Measurements from ENCODE around the gene MRPL52. TPM values are rescaled to one million over a fixed set of nuclear protein-coding genes. Genes with fewer than 3 reads are reported as not detected.

MRPL52 gene
- total RNA-seq, 1 experiment from 2014 or later, result 134 TPM

DNA sequence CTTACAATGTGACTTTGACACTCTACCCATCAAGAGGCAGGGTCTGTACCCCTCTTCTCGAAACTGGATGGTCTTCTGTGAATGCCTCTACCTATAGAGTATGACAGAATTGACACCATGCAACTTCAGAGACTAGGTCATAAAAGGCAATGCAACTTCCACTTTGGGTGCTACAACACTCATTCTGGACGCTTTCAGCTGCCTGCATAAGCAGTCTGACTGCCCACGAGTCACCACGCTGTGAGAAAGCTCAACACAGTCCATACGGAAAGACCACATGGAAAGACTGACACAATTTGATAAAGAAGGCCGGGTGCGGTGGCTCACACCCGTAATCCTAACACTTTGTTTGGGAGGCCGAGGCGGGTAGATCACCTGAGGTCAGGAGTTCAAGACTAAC is 29.3 kb upstream of the MRPL52 start:
- Histone ChIP-seq H3K36me3 (ENCODE audit: control insufficient read depth in 1 of 2, insufficient read depth in 2 of 2, low read length in 2 of 2) (no peaks in the 10 kb centered on the region), H3K9me3 (ENCODE audit: control insufficient read depth in 1 of 2, insufficient read depth in 1 of 2, low read depth in 1 of 2, low read length in 2 of 2) (no peaks in the 10 kb centered on the region), H3K27me3 (ENCODE audit: insufficient read depth, low read length) (no peaks in the 10 kb centered on the region), H3K4me1 (ENCODE audit: control insufficient read depth in 1 of 2, insufficient read depth in 2 of 2, low read length in 2 of 2) (no peaks in the 10 kb centered on the region), H3K79me2 (ENCODE audit: insufficient read depth, low read length) (no peaks in the 10 kb centered on the region), H3K9me2 (ENCODE audit: insufficient read depth) (no peaks in the 10 kb centered on the region), H3K4me2 (ENCODE audit: low read length) (no peak overlapping the region), H4K20me1 (ENCODE audit: insufficient read depth) (no peaks in the 10 kb centered on the region), H3K4me3 (replicated peaks in 1 of 2; ENCODE audit: low read depth in 1 of 2, low read length in 2 of 2) (no peak overlapping the region), H3K27ac (ENCODE audit: low read depth, low read length) (no peak overlapping the region), H2AFZ (ENCODE audit: low read depth, low read length, poor library complexity, severe bottlenecking) (no peak overlapping the region), H3K9ac (ENCODE audit: low read length) (no peak overlapping the region)
- intact Hi-C loops (cut with micrococcal nuclease), result no loop called here
- ChIA-PET RAD21 (ENCODE audit: low non-redundant PET in 1 of 2, low total read pairs in 2 of 2, uncharacterized antibody in 2 of 2, unreplicated experiment in 2 of 2) (no interaction called here), CTCF (no interaction called here), POLR2A (interaction anchor here (1.0 kb wide), 1 partner anchor 34 kb away, joined by 3 read pairs; the partner anchor contains the start of gene OXA1L)
- no peak for ATAC-seq
- BruUV-seq (replicated peaks), result no TSS peak
- no peak for DNase-seq (ENCODE audit: low read depth, low spot score)
- TF ChIP-seq EZH2 (IDR thresholded peaks at IDR 0.05), result no peak
- TF ChIP-seq, protein P1, sequence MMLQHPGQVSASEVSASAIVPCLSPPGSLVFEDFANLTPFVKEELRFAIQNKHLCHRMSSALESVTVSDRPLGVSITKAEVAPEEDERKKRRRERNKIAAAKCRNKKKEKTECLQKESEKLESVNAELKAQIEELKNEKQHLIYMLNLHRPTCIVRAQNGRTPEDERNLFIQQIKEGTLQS (IDR thresholded peaks at IDR 0.05), result no peak
- TF ChIP-seq EZH2phosphoT487 (IDR thresholded peaks at IDR 0.05; ENCODE audit: borderline replicate concordance), result no peak
- no peak for TF ChIP-seq SIN3A (IDR thresholded peaks at IDR 0.05; ENCODE audit: low read depth)
- TF ChIP-seq SP1 (IDR thresholded peaks at IDR 0.05; ENCODE audit: low read depth), result no peak
- no peak for TF ChIP-seq POLR2AphosphoS5 (IDR thresholded peaks at IDR 0.05; ENCODE audit: low read depth, low read length)
- no peak for TF ChIP-seq JUND (IDR thresholded peaks at IDR 0.05)
- no peak for TF ChIP-seq FOSL1 (IDR thresholded peaks at IDR 0.05; ENCODE audit: low read depth)

DNA sequence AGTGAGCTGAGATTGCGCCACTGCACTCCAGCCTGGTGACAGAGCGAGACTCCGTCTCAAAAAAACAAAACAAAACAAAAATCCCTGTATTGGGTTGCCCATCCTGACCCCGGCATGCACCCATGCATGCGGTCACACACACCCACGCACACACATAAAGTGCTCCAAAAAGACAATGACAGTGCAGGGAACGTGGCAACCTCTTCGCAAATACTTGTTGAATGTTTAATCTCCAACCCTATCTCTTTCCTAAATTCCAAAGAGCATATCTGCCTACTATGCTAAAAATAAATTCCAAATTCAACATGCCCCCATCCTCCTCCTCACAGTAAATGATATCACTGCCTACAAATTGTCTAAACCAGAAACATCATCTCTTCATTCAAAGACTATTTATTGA is 28.0 kb upstream of the MRPL52 start:
- no peak overlapping the region for H2AFZ ChIP-seq (ENCODE audit: low read depth, low read length, poor library complexity, severe bottlenecking)
- H3K79me2 ChIP-seq (ENCODE audit: insufficient read depth, low read length), result no peaks in the 10 kb centered on the region
- no peak overlapping the region for H3K4me2 ChIP-seq (ENCODE audit: low read length)
- no peaks in the 10 kb centered on the region for H3K4me1 ChIP-seq (ENCODE audit: control insufficient read depth in 1 of 2, insufficient read depth in 2 of 2, low read length in 2 of 2)
- no peaks in the 10 kb centered on the region for H3K36me3 ChIP-seq (ENCODE audit: control insufficient read depth in 1 of 2, insufficient read depth in 2 of 2, low read length in 2 of 2)
- H3K9ac ChIP-seq (ENCODE audit: low read length), result no peak overlapping the region
- DNase-seq (ENCODE audit: low read depth, low spot score) (no peak), ATAC-seq (no peak)
- H3K27ac ChIP-seq (ENCODE audit: low read depth, low read length), result no peak overlapping the region
- POLR2A ChIA-PET, result no interaction called here
- CTCF ChIA-PET, result no interaction called here
- no peaks in the 10 kb centered on the region for H3K9me2 ChIP-seq (ENCODE audit: insufficient read depth)
- H4K20me1 ChIP-seq (ENCODE audit: insufficient read depth), result no peaks in the 10 kb centered on the region
- no peaks in the 10 kb centered on the region for H3K27me3 ChIP-seq (ENCODE audit: insufficient read depth, low read length)
- no TSS peak for BruUV-seq (replicated peaks)
- H3K9me3 ChIP-seq (ENCODE audit: control insufficient read depth in 1 of 2, insufficient read depth in 1 of 2, low read depth in 1 of 2, low read length in 2 of 2), result no peaks in the 10 kb centered on the region
- H3K4me3 ChIP-seq (replicated peaks in 1 of 2; ENCODE audit: low read depth in 1 of 2, low read length in 2 of 2), result no peak overlapping the region
- intact Hi-C loops (cut with micrococcal nuclease), result no loop called here
- RAD21 ChIA-PET (ENCODE audit: low non-redundant PET in 1 of 2, low total read pairs in 2 of 2, uncharacterized antibody in 2 of 2, unreplicated experiment in 2 of 2), result no interaction called here
- TF ChIP-seq YY1 (IDR thresholded peaks at IDR 0.05; ENCODE audit: extremely low read depth, insufficient replicate concordance, low read depth, low read length) (no peak), TCF7L2 (IDR thresholded peaks at IDR 0.05; ENCODE audit: borderline replicate concordance, extremely low read depth, insufficient read depth, insufficient read length) (no peak), POLR2A (IDR thresholded peaks at IDR 0.05; ENCODE audit: borderline replicate concordance, extremely low read depth, insufficient read depth, insufficient read length) (no peak), ELF1 (IDR thresholded peaks at IDR 0.05; ENCODE audit: borderline replicate concordance, low read depth) (no peak), FOSL1 (IDR thresholded peaks at IDR 0.05; ENCODE audit: low read depth) (no peak)
- TF ChIP-seq, protein P2, sequence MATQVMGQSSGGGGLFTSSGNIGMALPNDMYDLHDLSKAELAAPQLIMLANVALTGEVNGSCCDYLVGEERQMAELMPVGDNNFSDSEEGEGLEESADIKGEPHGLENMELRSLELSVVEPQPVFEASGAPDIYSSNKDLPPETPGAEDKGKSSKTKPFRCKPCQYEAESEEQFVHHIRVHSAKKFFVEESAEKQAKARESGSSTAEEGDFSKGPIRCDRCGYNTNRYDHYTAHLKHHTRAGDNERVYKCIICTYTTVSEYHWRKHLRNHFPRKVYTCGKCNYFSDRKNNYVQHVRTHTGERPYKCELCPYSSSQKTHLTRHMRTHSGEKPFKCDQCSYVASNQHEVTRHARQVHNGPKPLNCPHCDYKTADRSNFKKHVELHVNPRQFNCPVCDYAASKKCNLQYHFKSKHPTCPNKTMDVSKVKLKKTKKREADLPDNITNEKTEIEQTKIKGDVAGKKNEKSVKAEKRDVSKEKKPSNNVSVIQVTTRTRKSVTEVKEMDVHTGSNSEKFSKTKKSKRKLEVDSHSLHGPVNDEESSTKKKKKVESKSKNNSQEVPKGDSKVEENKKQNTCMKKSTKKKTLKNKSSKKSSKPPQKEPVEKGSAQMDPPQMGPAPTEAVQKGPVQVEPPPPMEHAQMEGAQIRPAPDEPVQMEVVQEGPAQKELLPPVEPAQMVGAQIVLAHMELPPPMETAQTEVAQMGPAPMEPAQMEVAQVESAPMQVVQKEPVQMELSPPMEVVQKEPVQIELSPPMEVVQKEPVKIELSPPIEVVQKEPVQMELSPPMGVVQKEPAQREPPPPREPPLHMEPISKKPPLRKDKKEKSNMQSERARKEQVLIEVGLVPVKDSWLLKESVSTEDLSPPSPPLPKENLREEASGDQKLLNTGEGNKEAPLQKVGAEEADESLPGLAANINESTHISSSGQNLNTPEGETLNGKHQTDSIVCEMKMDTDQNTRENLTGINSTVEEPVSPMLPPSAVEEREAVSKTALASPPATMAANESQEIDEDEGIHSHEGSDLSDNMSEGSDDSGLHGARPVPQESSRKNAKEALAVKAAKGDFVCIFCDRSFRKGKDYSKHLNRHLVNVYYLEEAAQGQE (IDR thresholded peaks at IDR 0.05; ENCODE audit: low read depth), result no peak
- TF ChIP-seq, protein P3, sequence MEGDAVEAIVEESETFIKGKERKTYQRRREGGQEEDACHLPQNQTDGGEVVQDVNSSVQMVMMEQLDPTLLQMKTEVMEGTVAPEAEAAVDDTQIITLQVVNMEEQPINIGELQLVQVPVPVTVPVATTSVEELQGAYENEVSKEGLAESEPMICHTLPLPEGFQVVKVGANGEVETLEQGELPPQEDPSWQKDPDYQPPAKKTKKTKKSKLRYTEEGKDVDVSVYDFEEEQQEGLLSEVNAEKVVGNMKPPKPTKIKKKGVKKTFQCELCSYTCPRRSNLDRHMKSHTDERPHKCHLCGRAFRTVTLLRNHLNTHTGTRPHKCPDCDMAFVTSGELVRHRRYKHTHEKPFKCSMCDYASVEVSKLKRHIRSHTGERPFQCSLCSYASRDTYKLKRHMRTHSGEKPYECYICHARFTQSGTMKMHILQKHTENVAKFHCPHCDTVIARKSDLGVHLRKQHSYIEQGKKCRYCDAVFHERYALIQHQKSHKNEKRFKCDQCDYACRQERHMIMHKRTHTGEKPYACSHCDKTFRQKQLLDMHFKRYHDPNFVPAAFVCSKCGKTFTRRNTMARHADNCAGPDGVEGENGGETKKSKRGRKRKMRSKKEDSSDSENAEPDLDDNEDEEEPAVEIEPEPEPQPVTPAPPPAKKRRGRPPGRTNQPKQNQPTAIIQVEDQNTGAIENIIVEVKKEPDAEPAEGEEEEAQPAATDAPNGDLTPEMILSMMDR (IDR thresholded peaks at IDR 0.05 in 2 of 3, conservative IDR thresholded peaks at IDR 0.05 in 1 of 3; ENCODE audit: borderline replicate concordance in 1 of 3, insufficient read depth in 1 of 3, low read depth in 2 of 3, low read length in 2 of 3), result no peak
- TF ChIP-seq, protein P4, sequence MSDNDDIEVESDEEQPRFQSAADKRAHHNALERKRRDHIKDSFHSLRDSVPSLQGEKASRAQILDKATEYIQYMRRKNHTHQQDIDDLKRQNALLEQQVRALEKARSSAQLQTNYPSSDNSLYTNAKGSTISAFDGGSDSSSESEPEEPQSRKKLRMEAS (IDR thresholded peaks at IDR 0.05), result no peak
